GM10248 (cell line): ENCODE data around the gene LRRFIP2.

ENCODE experiments used
- CTCF ChIA-PET: fragments of 300-600 bp; sonication (Branson Sonifier 250); formaldehyde crosslinking; extraction: SDS; loops from one replicate; lab custom pipeline; 2021; ENCODE audit warnings: antibody characterized with exemption; lab: Yijun Ruan, JAX
- POLR2A ChIA-PET: fragments of 350-650 bp; sonication (Branson Sonifier 250); formaldehyde crosslinking; extraction: SDS; loops from one replicate; lab custom pipeline; 2020; ENCODE audit warnings: antibody characterized with exemption; lab: Yijun Ruan, JAX
- DNase-seq: peaks from one replicate; pipeline ENCODE4 v3.0.0; 2012; ENCODE audit errors: extremely low spot score
- CTCF ChIP-seq: IDR thresholded peaks from 2 replicates; pipeline ENCODE4 v1.5.1; 2012; ENCODE audit warnings: mild to moderate bottlenecking, low read depth; ENCODE audit errors: extremely low read depth, missing control alignments, control extremely low read depth

LRRFIP2 gene

GRCh38 chr3:37117548-37117947 lies 56.8 kb downstream of the LRRFIP2 start:
- TF ChIP-seq CTCF = no peak
- DNase-seq = no peak
- ChIA-PET CTCF (no interaction called here), POLR2A (no interaction called here)

DNA sequence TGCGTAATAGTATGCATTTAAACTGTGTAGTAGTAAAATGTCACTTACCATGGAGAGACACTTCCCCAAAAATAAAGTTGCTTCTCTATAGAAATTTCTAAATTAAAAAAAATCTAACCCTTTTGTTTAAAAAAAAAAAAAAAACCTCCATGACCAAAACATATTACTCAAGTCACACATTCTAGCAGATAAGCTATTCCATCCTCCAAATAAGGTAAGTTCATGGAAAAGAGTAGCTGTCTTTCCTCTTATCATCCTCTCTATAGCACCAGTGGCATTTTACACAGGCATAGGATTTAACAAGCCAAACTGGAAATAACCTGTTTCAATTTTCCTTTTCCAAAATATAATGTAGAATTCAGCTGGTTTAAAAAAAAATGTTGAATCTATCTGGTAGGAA lies 57.4 kb downstream of the LRRFIP2 start:
- DNase-seq = no peak
- ChIA-PET POLR2A (no interaction called here), CTCF (interaction anchor here (1.4 to 1.6 kb wide), 2 partner anchors 20 to 46 kb away, joined by 3 read pairs; no protein-coding TSS in a partner anchor)
- TF ChIP-seq CTCF = no peak

- CTCF ChIA-PET = interaction anchor here (1.4 to 1.9 kb wide), 3 partner anchors 13 to 48 kb away, joined by 3 to 6 read pairs (median 3); no protein-coding TSS in a partner anchor
- no peak for DNase-seq
- POLR2A ChIA-PET = no interaction called here
- no peak for TF ChIP-seq CTCF
Measured at GRCh38 chr3:37115446-37115845, 58.9 kb downstream of the LRRFIP2 start.

- POLR2A ChIA-PET = no interaction called here
Measured at GRCh38 chr3:37114251-37115145, 59.9 kb downstream of the LRRFIP2 start.

GRCh38 chr3:37112987-37113386 lies 61.4 kb downstream of the LRRFIP2 start:
- ChIA-PET POLR2A (no interaction called here), CTCF (interaction anchor here (1.1 to 1.4 kb wide), 2 partner anchors 10 to 104 kb away, joined by 3 to 6 read pairs; no protein-coding TSS in a partner anchor)
- no peak for TF ChIP-seq CTCF
- no peak for DNase-seq

More at GRCh38 chr3:37114251-37115145, 59.9 kb downstream of the LRRFIP2 start:
- DNase-seq = no peak
- no peak for TF ChIP-seq CTCF
- CTCF ChIA-PET = interaction anchor here (1.0 to 1.9 kb wide), 4 partner anchors 9 to 156 kb away, joined by 3 to 6 read pairs (median 4); no protein-coding TSS in a partner anchor

DNA sequence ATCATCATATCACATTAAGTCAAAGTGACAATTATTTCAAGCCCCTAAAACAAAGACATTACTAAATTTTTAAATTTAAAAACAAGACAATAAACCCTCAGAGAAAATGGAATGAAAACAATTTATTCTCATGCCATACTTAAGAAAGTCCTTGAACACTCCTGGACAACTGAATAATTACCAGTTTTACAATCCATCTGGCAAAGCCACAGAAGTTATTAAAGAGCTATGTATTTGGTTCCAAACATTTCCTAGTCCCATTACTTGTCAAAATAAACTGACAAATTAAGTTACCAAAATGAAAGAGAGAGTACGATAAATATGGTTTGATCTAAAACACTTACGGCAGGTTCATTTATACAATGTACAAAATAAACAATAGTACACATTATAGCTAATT lies 63.2 kb downstream of the LRRFIP2 start:
- TF ChIP-seq CTCF = no peak
- POLR2A ChIA-PET = no interaction called here

More for the DNA sequence above, 63.2 kb downstream of the LRRFIP2 start:
- DNase-seq = no peak
- CTCF ChIA-PET = no interaction called here
